H1 (cell line): ENCODE measurements around the gene ZNF618. TPM values are rescaled to one million over a fixed set of nuclear protein-coding genes. Genes with fewer than 3 reads are reported as not detected.

Experiments
- CHD7 ChIP-seq: fragments of 300-600 bp; sonication (generic); IDR thresholded peaks from 2 replicates; pipeline ENCODE4 v1.7.1; 2012; ENCODE audit warnings: low read length, moderate library complexity, mild to moderate bottlenecking, inconsistent platforms; ENCODE audit not compliant: insufficient replicate concordance
- EGR1 ChIP-seq: IDR thresholded peaks from 2 replicates; pipeline ENCODE4 v1.6.1; 2011; ENCODE audit warnings: low read depth, low read length, borderline replicate concordance
- EZH2 ChIP-seq: fragments of 200-600 bp; sonication (generic); IDR thresholded peaks from 2 replicates; pipeline ENCODE4 v1.7.1; 2012; ENCODE audit warnings: low read depth, mild to moderate bottlenecking, moderate library complexity, low read length, inconsistent platforms; ENCODE audit not compliant: severe bottlenecking
- SP2 ChIP-seq: IDR thresholded peaks from 2 replicates; pipeline ENCODE4 v1.6.1; 2012; ENCODE audit warnings: mild to moderate bottlenecking, low read length, inconsistent platforms
- YY1 ChIP-seq: IDR thresholded peaks from 2 replicates; pipeline ENCODE4 v1.6.1; 2011; ENCODE audit warnings: low read depth, mild to moderate bottlenecking, low read length
- polyA plus RNA-seq, 7 experiments: library from polyadenylated mRNA; depleted of rRNA in 3 of 7; stranded (reverse) in 5 of 7; unstranded in 2 of 7; fragments of >200 nt in 5 of 7; fragments of 200-250 nt in 2 of 7; gene quantifications; 1 replicate in 5 of 7; 2 replicates in 1 of 7; 4 replicates in 1 of 7; pipeline versions ENCODE4 v1.2.1 to v1.2.3, GENCODE V29; 2011 to 2013; ENCODE audit warnings: missing spikeins in 2 of 7, mixed read lengths in 2 of 7
- total RNA-seq: library from RNA; stranded (reverse); fragmentation: NEBNext Ultra II Directional; extraction: Animal tissue kit (Norgen Biotek cat#: 25700); gene quantifications from 2 replicates; pipeline ENCODE4 v1.2.1, GENCODE V29; 2021

Gene ZNF618
- total and polyA plus RNA-seq, 2 of the 8 experiments (the other 6 are each of a cell fraction or from before 2014, with no cell fraction given): 9.6 to 28.5 TPM

- TF ChIP-seq CHD7 (no peak), YY1 (no peak), EGR1 (no peak), EZH2 (no peak), SP2 (no peak)
Observed at GRCh38 chr9:114071197-114071795, 195.2 kb downstream of the ZNF618 start (continued).
